ENCODE results near the gene SLC9B2. TPM values are rescaled to one million over a fixed set of nuclear protein-coding genes. Genes with fewer than 3 reads are reported as not detected.

SLC9B2 gene
- total RNA-seq, 2 experiments from 2014 or later: 21.1 to 21.7 TPM

DNA sequence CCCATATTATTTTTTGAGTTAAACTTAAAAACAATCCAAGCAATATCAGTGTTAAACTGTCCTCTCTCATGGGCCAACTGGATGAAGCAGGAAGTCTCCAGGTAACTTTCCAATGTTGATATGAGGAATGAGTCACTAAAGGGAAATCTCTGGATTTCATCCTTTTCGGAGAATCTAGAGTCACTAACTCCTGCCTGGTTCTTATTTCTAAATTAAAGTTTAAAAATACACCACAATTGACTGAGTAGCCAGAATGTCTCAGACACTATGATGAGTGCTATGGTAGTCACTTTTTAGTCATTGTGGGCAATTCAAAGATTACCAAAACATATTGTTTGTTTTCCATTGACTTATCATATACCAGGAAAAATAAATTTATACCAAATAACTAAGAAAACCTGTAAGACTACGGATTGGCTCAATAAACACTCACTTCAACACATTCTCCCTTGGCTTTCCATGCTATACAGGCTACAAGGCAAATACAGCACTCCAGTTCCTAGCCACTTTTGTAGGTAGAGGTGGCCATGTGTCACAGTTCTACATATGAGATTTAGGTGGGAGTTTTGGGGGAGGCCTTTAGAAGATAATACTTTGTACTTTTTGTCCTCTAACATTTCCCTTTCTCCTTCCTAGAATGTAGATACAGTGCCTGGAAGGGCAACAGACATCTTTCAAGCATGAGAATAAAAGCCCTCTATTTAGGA is 8.6 kb downstream of the SLC9B2 start:
- no peaks in the 10 kb centered on the region for H3K9me3 ChIP-seq (ENCODE audit: control insufficient read depth in 1 of 2, insufficient read depth in 1 of 2, low read length in 2 of 2)
- H3K4me1 Mint-ChIP-seq (ENCODE audit: low read depth): peaks cover 12% of the 10 kb centered on the region
- DNase-seq (no peak), ATAC-seq (ENCODE audit: poor library complexity) (no peak)
- ChIA-PET POLR2A (no interaction called here), CTCF (no interaction called here)
- H3K4me3 Mint-ChIP-seq: no peak overlapping the region
- H3K4me3 ChIP-seq (ENCODE audit: low read length): no peak overlapping the region
- intact Hi-C loops (cut with DNase I, micrococcal nuclease): no loop called here
- no peak overlapping the region for H3K27ac ChIP-seq (ENCODE audit: low read depth in 1 of 2, low read length in 2 of 2)
- H3K27ac Mint-ChIP-seq: no peak overlapping the region
- H3K36me3 Mint-ChIP-seq (ENCODE audit: low read depth): peaks cover 35% of the 10 kb centered on the region
- TF ChIP-seq, protein P1, sequence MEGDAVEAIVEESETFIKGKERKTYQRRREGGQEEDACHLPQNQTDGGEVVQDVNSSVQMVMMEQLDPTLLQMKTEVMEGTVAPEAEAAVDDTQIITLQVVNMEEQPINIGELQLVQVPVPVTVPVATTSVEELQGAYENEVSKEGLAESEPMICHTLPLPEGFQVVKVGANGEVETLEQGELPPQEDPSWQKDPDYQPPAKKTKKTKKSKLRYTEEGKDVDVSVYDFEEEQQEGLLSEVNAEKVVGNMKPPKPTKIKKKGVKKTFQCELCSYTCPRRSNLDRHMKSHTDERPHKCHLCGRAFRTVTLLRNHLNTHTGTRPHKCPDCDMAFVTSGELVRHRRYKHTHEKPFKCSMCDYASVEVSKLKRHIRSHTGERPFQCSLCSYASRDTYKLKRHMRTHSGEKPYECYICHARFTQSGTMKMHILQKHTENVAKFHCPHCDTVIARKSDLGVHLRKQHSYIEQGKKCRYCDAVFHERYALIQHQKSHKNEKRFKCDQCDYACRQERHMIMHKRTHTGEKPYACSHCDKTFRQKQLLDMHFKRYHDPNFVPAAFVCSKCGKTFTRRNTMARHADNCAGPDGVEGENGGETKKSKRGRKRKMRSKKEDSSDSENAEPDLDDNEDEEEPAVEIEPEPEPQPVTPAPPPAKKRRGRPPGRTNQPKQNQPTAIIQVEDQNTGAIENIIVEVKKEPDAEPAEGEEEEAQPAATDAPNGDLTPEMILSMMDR (IDR thresholded peaks at IDR 0.05): no peak
- H3K27me3 Mint-ChIP-seq: no peaks in the 10 kb centered on the region
- H3K4me1 ChIP-seq (ENCODE audit: insufficient read depth, low read length): no peaks in the 10 kb centered on the region
- H3K27me3 ChIP-seq (ENCODE audit: control insufficient read depth in 1 of 2, insufficient read depth in 2 of 2, low read length in 2 of 2): no peaks in the 10 kb centered on the region
- peaks cover 12% of the 10 kb centered on the region for H3K36me3 ChIP-seq (ENCODE audit: insufficient read depth, low read length)
- no peaks in the 10 kb centered on the region for H3K9me3 Mint-ChIP-seq

DNA sequence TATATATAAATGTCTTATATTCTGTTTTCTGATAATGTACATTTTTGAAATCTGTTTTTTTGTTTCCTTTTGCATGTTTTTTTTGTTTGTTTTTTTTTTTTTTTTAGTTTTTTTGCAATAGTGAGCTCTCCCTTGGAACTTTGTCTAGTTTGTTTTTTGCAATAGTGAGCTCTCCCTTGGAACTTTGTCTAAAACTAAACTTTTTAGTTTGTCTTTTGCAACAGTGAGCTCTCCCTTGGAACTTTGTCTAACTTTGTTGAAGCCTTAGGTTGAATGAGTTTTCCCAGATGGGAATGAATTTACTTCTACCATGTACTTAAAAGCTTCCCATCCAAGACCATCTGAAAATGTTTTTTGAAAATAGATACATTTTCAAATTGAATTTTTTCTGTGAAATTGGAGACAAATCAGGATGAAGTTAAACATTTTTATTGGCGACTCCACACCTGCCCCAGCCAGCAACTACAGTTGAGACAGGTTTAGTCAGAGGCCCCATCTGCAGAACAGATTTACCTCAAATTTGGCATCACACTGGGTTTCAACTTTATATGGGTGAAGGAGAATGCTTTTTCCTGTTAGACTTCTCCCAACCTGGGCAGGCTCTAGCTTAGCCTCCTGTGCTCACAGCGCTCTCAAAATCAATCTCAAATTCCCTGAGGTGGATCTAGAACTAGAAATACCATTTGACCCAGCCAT is 16.0 kb downstream of the SLC9B2 start:
- Mint-ChIP-seq H3K4me1 (ENCODE audit: low read depth) (no peaks in the 10 kb centered on the region), H3K4me3 (no peak overlapping the region), H3K9me3 (no peaks in the 10 kb centered on the region), H3K27me3 (no peaks in the 10 kb centered on the region), H3K27ac (no peak overlapping the region), H3K36me3 (ENCODE audit: low read depth) (peaks cover 43% of the 10 kb centered on the region)
- peaks cover 0 to 4% of the 10 kb centered on the region in 2 experiments for H3K9me3 ChIP-seq (ENCODE audit: control insufficient read depth in 1 of 2, insufficient read depth in 1 of 2, low read length in 2 of 2)
- peaks cover 6% of the 10 kb centered on the region for H3K36me3 ChIP-seq (ENCODE audit: insufficient read depth, low read length)
- no peak overlapping the region for H3K27ac ChIP-seq (ENCODE audit: low read depth in 1 of 2, low read length in 2 of 2)
- ATAC-seq (ENCODE audit: poor library complexity) (no peak), DNase-seq (no peak)
- no peaks in the 10 kb centered on the region for H3K27me3 ChIP-seq (ENCODE audit: control insufficient read depth in 1 of 2, insufficient read depth in 2 of 2, low read length in 2 of 2)
- TF ChIP-seq, protein P1 (IDR thresholded peaks at IDR 0.05): no peak
- ChIA-PET CTCF (no interaction called here), POLR2A (interaction anchor here (2.2 kb wide), 1 partner anchor 16 kb away, joined by 6 read pairs; the partner anchor contains the start of gene SLC9B2)
- H3K4me1 ChIP-seq (ENCODE audit: insufficient read depth, low read length): no peaks in the 10 kb centered on the region
- intact Hi-C loops (cut with DNase I, micrococcal nuclease): no loop called here
- no peak overlapping the region for H3K4me3 ChIP-seq (ENCODE audit: low read length)

DNA sequence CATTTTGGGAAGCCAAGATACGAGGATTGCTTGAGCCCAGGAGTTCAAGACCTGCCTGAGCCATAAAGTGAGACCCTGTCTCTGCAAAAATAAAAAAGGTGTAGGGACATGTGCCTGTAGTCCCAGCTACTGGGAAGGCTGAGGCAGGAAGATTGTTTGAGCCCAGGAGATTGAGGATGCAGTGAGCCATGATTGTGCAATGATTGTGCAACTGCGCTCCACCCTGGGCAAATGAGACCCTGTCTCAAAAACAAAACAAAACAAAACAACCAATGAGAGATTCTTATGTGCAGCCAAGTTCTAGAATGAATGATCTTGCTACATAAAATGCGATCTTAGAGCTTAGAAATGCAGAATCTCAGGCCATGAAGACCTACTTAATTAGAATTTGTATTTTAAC is 22.5 kb downstream of the SLC9B2 start:
- H3K9me3 ChIP-seq (ENCODE audit: control insufficient read depth in 1 of 2, insufficient read depth in 1 of 2, low read length in 2 of 2): peaks cover 0 to 4% of the 10 kb centered on the region in 2 experiments
- CTCF ChIA-PET: no interaction called here
- no peak overlapping the region for H3K27ac ChIP-seq (ENCODE audit: low read depth in 1 of 2, low read length in 2 of 2)
- Mint-ChIP-seq H3K27ac (no peak overlapping the region), H3K4me1 (ENCODE audit: low read depth) (no peaks in the 10 kb centered on the region), H3K27me3 (no peaks in the 10 kb centered on the region), H3K4me3 (no peak overlapping the region), H3K9me3 (no peaks in the 10 kb centered on the region), H3K36me3 (ENCODE audit: low read depth) (peaks cover 14% of the 10 kb centered on the region)
- ATAC-seq (ENCODE audit: poor library complexity) (no peak), DNase-seq (no peak)
- H3K36me3 ChIP-seq (ENCODE audit: insufficient read depth, low read length): peaks cover 10% of the 10 kb centered on the region
- intact Hi-C loops (cut with DNase I, micrococcal nuclease): no loop called here
- no peak overlapping the region for H3K4me3 ChIP-seq (ENCODE audit: low read length)
- POLR2A ChIA-PET: no interaction called here
- no peaks in the 10 kb centered on the region for H3K27me3 ChIP-seq (ENCODE audit: control insufficient read depth in 1 of 2, insufficient read depth in 2 of 2, low read length in 2 of 2)
- TF ChIP-seq, protein P1 (IDR thresholded peaks at IDR 0.05): no peak
- no peaks in the 10 kb centered on the region for H3K4me1 ChIP-seq (ENCODE audit: insufficient read depth, low read length)

Measured in CD4-positive, alpha-beta T cell (primary cell).